ENCODE results near the gene PTPA. TPM values are rescaled to one million over a fixed set of nuclear protein-coding genes. Genes with fewer than 3 reads are reported as not detected.
"Not testable (repeated sequence)": the region's sequence is repeated elsewhere in the genome, so short reads cannot be mapped to it uniquely, and the experiment has no call there.

Gene PTPA
- total RNA-seq, 5 donors from 2014 or later (not counting 1 experiment from before 2014, with no cell fraction given), result 51.3 to 71.5 (median 65.5) TPM

DNA sequence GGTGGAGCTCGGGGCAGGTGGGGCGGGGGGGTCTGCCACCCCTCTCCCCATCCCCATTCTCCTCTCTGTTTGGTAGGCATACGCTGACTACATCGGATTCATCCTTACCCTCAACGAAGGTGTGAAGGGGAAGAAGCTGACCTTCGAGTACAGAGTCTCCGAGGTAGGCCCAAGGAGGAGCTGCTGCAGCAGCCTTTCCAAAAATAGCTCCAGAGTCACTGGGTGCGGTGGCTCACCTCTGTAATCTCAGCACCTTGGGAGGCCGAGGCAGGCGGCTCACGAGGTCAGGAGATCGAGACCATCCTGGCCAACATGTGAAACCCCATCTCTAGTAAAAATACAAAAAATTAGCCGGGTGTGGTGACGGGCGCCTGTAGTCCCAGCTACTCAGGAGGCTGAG lies 11.8 kb downstream of the PTPA start:
- POLR2A ChIA-PET, result interaction anchor here (0.5 to 0.6 kb wide), 3 partner anchors 25 to 632 kb away, joined by 4 to 6 read pairs (median 4); no protein-coding TSS in a partner anchor
- H3K27me3 Mint-ChIP-seq; ATAC-seq (replicated peaks in 1 of 4); H3K4me1 ChIP-seq (ENCODE audit: control insufficient read depth in 1 of 2, extremely low read depth in 1 of 2, insufficient read depth in 2 of 2, low read length in 2 of 2); H3K9me3 ChIP-seq; H3K4me3 ChIP-seq (ENCODE audit: control insufficient read depth in 1 of 2, extremely low read depth in 1 of 2, low read length in 1 of 2); H3K4me1 Mint-ChIP-seq; H3K27ac ChIP-seq (ENCODE audit: low read length); H3K9me3 Mint-ChIP-seq; DNase-seq; H3K27me3 ChIP-seq (replicated peaks in 1 of 2; ENCODE audit: control insufficient read depth in 2 of 2, extremely low read depth in 1 of 2, insufficient read depth in 2 of 2, low read length in 1 of 2); H3K4me3 Mint-ChIP-seq; H3K27ac Mint-ChIP-seq: not testable (repeated sequence)
- peaks cover 26% of the 10 kb centered on the region for H3K36me3 Mint-ChIP-seq
- no CpG with 5 or more reads among the region's 15 CpGs for WGBS (ENCODE audit: insufficient coverage)
- H3K36me3 ChIP-seq (ENCODE audit: control insufficient read depth in 2 of 2, extremely low read depth in 1 of 2, insufficient read depth in 1 of 2, low read length in 1 of 2), result peaks cover 16 to 61% of the 10 kb centered on the region in 2 donors
- CTCF ChIA-PET, result interaction anchor here in 1 of 2 donors (0.9 kb wide), 1 partner anchor 9 kb away, joined by 3 read pairs; no protein-coding TSS in a partner anchor

DNA sequence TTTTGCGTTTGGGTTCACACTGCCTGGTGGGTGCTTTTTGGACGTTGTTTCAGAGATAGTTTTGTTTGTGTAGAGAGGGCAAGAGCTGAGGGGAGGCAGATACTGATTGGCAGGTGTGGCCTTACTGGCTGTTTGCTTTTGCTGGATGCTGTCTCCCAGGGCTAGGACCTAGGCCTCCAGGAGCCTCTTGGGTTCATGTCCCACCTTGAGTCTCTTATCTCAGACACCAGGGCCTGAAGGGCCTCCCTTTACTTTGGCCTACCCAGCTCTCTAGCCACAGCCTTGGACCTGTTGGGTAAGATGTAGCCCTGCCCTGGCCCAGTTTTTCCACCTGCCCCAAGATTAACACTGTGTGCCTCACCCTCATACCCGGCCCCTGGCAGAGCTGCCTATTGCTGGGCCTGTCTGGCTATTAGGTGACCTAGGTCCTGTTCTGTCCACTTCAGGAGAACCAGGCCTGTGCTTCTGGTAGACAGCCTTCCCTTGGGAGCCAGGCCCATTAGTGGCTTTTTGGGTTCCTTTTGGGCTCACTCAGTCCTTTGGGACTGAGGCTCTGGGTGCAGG lies 13.4 kb downstream of the PTPA start:
- H3K27ac Mint-ChIP-seq, result no peak overlapping the region
- Histone ChIP-seq H3K27me3 (replicated peaks in 1 of 2; ENCODE audit: control insufficient read depth in 2 of 2, extremely low read depth in 1 of 2, insufficient read depth in 2 of 2, low read length in 1 of 2) (no peaks in the 10 kb centered on the region), H3K9me3 (no peaks in the 10 kb centered on the region), H3K36me3 (ENCODE audit: control insufficient read depth in 2 of 2, extremely low read depth in 1 of 2, insufficient read depth in 1 of 2, low read length in 1 of 2) (peaks cover 16 to 69% of the 10 kb centered on the region in 2 donors), H3K4me3 (ENCODE audit: control insufficient read depth in 1 of 2, extremely low read depth in 1 of 2, low read length in 1 of 2) (no peak overlapping the region), H3K27ac (ENCODE audit: low read length) (no peak overlapping the region), H3K4me1 (ENCODE audit: control insufficient read depth in 1 of 2, extremely low read depth in 1 of 2, insufficient read depth in 2 of 2, low read length in 2 of 2) (no peaks in the 10 kb centered on the region)
- CTCF ChIA-PET, result no interaction called here
- ATAC-seq (replicated peaks in 1 of 4) (no peak), DNase-seq (no peak)
- peaks cover 0 to 2% (median 1%) of the 10 kb centered on the region in 3 donors for H3K4me1 Mint-ChIP-seq
- POLR2A ChIA-PET, result interaction anchor here in 1 of 2 donors (0.7 kb wide), 1 partner anchor 516 kb away, joined by 5 read pairs; no protein-coding TSS in a partner anchor
- H3K4me3 Mint-ChIP-seq, result no peak overlapping the region
- no peaks in the 10 kb centered on the region for H3K27me3 Mint-ChIP-seq
- no peaks in the 10 kb centered on the region for H3K9me3 Mint-ChIP-seq
- WGBS (ENCODE audit: insufficient coverage), result 88% methylated on average over 3 of the region's 3 CpGs
- peaks cover 30% of the 10 kb centered on the region for H3K36me3 Mint-ChIP-seq

DNA sequence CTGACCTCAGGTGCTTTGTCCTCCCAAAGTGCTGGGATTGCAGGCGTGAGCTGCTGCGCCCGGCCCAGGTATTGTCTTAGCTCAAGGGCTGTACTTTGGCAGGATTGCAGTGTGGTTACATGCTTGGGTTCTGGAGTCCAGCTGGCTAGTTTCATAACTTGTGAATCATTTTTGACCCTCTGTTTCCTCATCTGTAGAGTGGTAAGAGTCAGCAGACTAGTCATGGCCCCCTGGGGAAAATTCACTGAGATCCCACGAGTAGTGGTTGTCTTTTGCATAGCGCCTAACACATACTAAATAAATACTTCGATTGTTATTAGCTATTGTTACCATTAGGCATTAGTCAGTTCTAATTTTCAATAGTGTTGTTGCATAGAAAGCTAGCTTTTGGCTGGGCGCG lies 14.3 kb downstream of the PTPA start:
- H3K36me3 ChIP-seq (ENCODE audit: control insufficient read depth in 2 of 2, extremely low read depth in 1 of 2, insufficient read depth in 1 of 2, low read length in 1 of 2), result peaks cover 21 to 70% of the 10 kb centered on the region in 2 donors
- DNase-seq (no peak), ATAC-seq (replicated peaks in 1 of 4) (no peak)
- no peak overlapping the region for H3K27ac Mint-ChIP-seq
- H3K4me1 ChIP-seq (ENCODE audit: control insufficient read depth in 1 of 2, extremely low read depth in 1 of 2, insufficient read depth in 2 of 2, low read length in 2 of 2), result no peaks in the 10 kb centered on the region
- no peaks in the 10 kb centered on the region for H3K4me1 Mint-ChIP-seq
- H3K9me3 ChIP-seq, result no peaks in the 10 kb centered on the region
- ChIA-PET POLR2A (interaction anchor here in 1 of 2 donors (0.6 kb wide), 1 partner anchor 790 kb away, joined by 3 read pairs; no protein-coding TSS in a partner anchor), CTCF (interaction anchor here (0.6 to 1.7 kb wide), 2 partner anchors 14 to 501 kb away, joined by 3 to 6 read pairs; no protein-coding TSS in a partner anchor)
- peaks cover 30% of the 10 kb centered on the region for H3K36me3 Mint-ChIP-seq
- H3K4me3 Mint-ChIP-seq, result no peak overlapping the region
- WGBS (ENCODE audit: insufficient coverage), result 97% methylated on average over 5 of the region's 8 CpGs
- H3K9me3 Mint-ChIP-seq, result no peaks in the 10 kb centered on the region
- no peaks in the 10 kb centered on the region for H3K27me3 Mint-ChIP-seq
- H3K4me3 ChIP-seq (ENCODE audit: control insufficient read depth in 1 of 2, extremely low read depth in 1 of 2, low read length in 1 of 2), result no peak overlapping the region
- H3K27ac ChIP-seq (ENCODE audit: low read length), result no peak overlapping the region
- H3K27me3 ChIP-seq (replicated peaks in 1 of 2; ENCODE audit: control insufficient read depth in 2 of 2, extremely low read depth in 1 of 2, insufficient read depth in 2 of 2, low read length in 1 of 2), result no peaks in the 10 kb centered on the region

DNA sequence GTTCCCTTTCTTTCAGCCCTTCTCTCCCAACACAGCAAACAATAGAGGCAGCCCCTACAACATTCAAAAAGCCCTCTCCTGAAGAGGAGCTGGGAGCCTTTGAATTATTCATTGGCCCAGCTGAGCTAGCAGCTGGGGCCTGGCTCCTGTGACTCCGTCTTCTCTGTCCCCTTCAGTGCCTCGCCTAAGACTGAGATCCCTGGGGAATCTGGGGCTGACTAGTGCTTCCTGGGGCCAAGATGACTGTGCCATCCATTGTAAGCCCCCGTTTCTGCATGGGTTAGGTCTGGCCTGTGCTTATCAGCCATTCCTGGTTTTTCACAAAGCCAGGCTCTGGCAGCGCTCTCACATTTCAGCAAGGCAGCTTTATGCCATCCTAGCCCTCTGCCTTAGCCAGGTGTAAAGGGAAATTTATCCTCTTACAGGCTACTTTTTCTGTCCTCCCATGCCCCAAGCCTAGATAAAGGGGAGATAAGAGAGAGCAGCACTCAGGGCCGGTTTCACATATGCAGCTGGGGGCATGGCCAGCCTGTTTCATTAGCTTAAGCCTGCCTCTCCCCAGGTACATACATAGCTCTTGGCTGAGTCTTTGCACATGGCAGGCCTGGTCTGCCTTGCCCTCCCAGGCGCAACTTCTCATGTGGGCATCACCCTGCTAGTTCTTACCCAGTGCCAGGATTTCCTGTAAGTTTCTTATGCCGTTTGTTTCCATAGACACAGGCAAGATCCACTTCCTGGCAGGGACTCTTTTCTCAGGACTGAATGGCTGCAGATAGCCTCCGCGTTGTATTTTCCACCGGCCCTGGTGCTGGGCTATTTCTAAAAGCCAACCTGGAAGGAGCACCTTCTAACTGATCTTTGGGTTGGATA lies 15.8 kb downstream of the PTPA start:
- Mint-ChIP-seq H3K9me3 (no peaks in the 10 kb centered on the region), H3K36me3 (peaks cover 29% of the 10 kb centered on the region)
- H3K9me3 ChIP-seq, result no peaks in the 10 kb centered on the region

DNA sequence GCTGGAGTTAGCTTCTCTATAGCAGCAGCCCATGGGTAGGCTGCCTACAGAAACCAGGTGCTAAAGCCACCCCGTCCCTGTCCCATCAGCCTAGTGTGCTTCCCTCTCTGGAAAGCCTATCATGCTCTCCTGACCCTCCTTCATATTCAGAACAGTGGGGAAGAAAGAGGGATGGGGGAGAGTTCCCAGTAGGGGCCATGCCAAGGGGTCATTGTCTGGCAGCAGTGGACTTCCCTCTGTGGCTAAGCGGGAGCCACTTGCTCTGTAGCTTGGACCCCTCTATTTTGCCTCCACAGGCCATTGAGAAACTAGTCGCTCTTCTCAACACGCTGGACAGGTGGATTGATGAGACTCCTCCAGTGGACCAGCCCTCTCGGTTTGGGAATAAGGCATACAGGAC lies 17.5 kb downstream of the PTPA start:
- CTCF ChIA-PET, result interaction anchor here in 1 of 2 donors (0.6 to 1.2 kb wide), 4 partner anchors 12 to 373 kb away, joined by 3 to 5 read pairs (median 3); partner anchors contain the start of gene IER5L
- peaks cover 27% of the 10 kb centered on the region for H3K36me3 Mint-ChIP-seq
- 95% methylated on average over 4 of the region's 5 CpGs for WGBS (ENCODE audit: insufficient coverage)

More for the DNA sequence above, 15.8 kb downstream of the PTPA start:
- Histone ChIP-seq H3K27me3 (replicated peaks in 1 of 2; ENCODE audit: control insufficient read depth in 2 of 2, extremely low read depth in 1 of 2, insufficient read depth in 2 of 2, low read length in 1 of 2) (no peaks in the 10 kb centered on the region), H3K27ac (ENCODE audit: low read length) (no peak overlapping the region), H3K36me3 (ENCODE audit: control insufficient read depth in 2 of 2, extremely low read depth in 1 of 2, insufficient read depth in 1 of 2, low read length in 1 of 2) (peaks cover 26 to 59% of the 10 kb centered on the region in 2 donors), H3K4me3 (ENCODE audit: control insufficient read depth in 1 of 2, extremely low read depth in 1 of 2, low read length in 1 of 2) (no peak overlapping the region), H3K4me1 (ENCODE audit: control insufficient read depth in 1 of 2, extremely low read depth in 1 of 2, insufficient read depth in 2 of 2, low read length in 2 of 2) (peaks cover 0 to 8% of the 10 kb centered on the region in 2 experiments)
- DNase-seq, result no peak
- H3K27ac Mint-ChIP-seq, result no peak overlapping the region
- no peak overlapping the region for H3K4me3 Mint-ChIP-seq
- no peak for ATAC-seq (replicated peaks in 1 of 4)
- H3K27me3 Mint-ChIP-seq, result no peaks in the 10 kb centered on the region
- ChIA-PET POLR2A (no interaction called here), CTCF (interaction anchor here in 1 of 2 donors (0.6 to 1.7 kb wide), 2 partner anchors 12 to 26 kb away, joined by 3 to 6 read pairs; no protein-coding TSS in a partner anchor)
- WGBS (ENCODE audit: insufficient coverage), result 85% methylated on average over 7 of the region's 10 CpGs
- H3K4me1 Mint-ChIP-seq, result peaks cover 5 to 7% (median 6%) of the 10 kb centered on the region in 3 donors

DNA sequence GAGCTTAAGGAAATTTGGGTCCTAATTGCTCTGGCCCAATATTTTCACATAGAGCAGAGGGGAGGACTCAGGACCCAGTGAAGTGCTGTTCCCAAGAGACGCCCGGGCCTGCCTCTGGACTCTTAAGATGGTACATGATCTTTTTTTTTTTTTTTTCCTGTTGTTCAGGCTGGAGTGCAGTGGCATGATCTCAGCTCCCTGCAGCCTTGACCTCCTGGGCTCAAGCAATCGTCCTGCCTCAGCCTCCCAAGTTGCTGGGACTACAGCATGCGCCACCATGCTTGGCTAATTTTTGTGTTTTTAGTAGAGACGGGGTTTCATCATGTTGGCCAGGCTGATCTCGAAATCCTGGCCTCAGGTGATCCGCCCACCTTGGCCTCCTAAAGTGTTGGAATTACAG lies 19.1 kb downstream of the PTPA start:
- not testable (repeated sequence) for H3K27me3 ChIP-seq (replicated peaks in 1 of 2; ENCODE audit: control insufficient read depth in 2 of 2, extremely low read depth in 1 of 2, insufficient read depth in 2 of 2, low read length in 1 of 2); H3K27ac ChIP-seq (ENCODE audit: low read length); H3K4me3 ChIP-seq (ENCODE audit: control insufficient read depth in 1 of 2, extremely low read depth in 1 of 2, low read length in 1 of 2); DNase-seq; H3K4me3 Mint-ChIP-seq; ATAC-seq (replicated peaks in 1 of 4); H3K9me3 ChIP-seq; H3K9me3 Mint-ChIP-seq; H3K27me3 Mint-ChIP-seq; H3K4me1 Mint-ChIP-seq; H3K27ac Mint-ChIP-seq
- peaks cover 31% of the 10 kb centered on the region for H3K36me3 Mint-ChIP-seq
- peaks cover 0 to 11% of the 10 kb centered on the region in 2 experiments for H3K4me1 ChIP-seq (ENCODE audit: control insufficient read depth in 1 of 2, extremely low read depth in 1 of 2, insufficient read depth in 2 of 2, low read length in 2 of 2)
- H3K36me3 ChIP-seq (ENCODE audit: control insufficient read depth in 2 of 2, extremely low read depth in 1 of 2, insufficient read depth in 1 of 2, low read length in 1 of 2), result peaks cover 26 to 46% of the 10 kb centered on the region in 2 donors
- ChIA-PET POLR2A (interaction anchor here in 1 of 2 donors (0.7 kb wide), 1 partner anchor 513 kb away, joined by 3 read pairs; no protein-coding TSS in a partner anchor), CTCF (interaction anchor here (0.5 to 3.0 kb wide), 10 partner anchors 10 to 718 kb away, joined by 3 to 45 read pairs (median 4); partner anchors contain the start of gene NTMT1 (in 1 of the 2))
- 90% methylated on average over 3 of the region's 7 CpGs for WGBS (ENCODE audit: insufficient coverage)

More for the DNA sequence above, 17.5 kb downstream of the PTPA start:
- Histone ChIP-seq H3K9me3 (no peaks in the 10 kb centered on the region), H3K4me1 (ENCODE audit: control insufficient read depth in 1 of 2, extremely low read depth in 1 of 2, insufficient read depth in 2 of 2, low read length in 2 of 2) (peaks cover 0 to 11% of the 10 kb centered on the region in 2 experiments), H3K4me3 (ENCODE audit: control insufficient read depth in 1 of 2, extremely low read depth in 1 of 2, low read length in 1 of 2) (no peak overlapping the region), H3K27me3 (replicated peaks in 1 of 2; ENCODE audit: control insufficient read depth in 2 of 2, extremely low read depth in 1 of 2, insufficient read depth in 2 of 2, low read length in 1 of 2) (no peaks in the 10 kb centered on the region), H3K27ac (ENCODE audit: low read length) (no peak overlapping the region), H3K36me3 (ENCODE audit: control insufficient read depth in 2 of 2, extremely low read depth in 1 of 2, insufficient read depth in 1 of 2, low read length in 1 of 2) (peaks cover 28 to 57% of the 10 kb centered on the region in 2 donors)
- DNase-seq (no peak), ATAC-seq (replicated peaks in 1 of 4) (no peak)
- Mint-ChIP-seq H3K4me1 (peaks cover 6 to 8% (median 6%) of the 10 kb centered on the region in 3 donors), H3K4me3 (no peak overlapping the region), H3K27ac (no peak overlapping the region), H3K27me3 (no peaks in the 10 kb centered on the region), H3K9me3 (no peaks in the 10 kb centered on the region)
- POLR2A ChIA-PET, result no interaction called here
